COLO668 (cell line): ENCODE results near the gene DCAF7.

Source experiments
- DNase-seq: peaks from one replicate; lab custom pipeline; 2025; ENCODE audit not compliant: unreplicated experiment; lab: John Stamatoyannopoulos, UW

DCAF7 gene

GRCh38 chr17:63543822-63544420 is 6.4 kb upstream of the DCAF7 start:
- no peak for DNase-seq

- DNase-seq, result no peak
Measured at GRCh38 chr17:63544467-63545301, 5.6 kb upstream of the DCAF7 start.

GRCh38 chr17:63546308-63547082 is 3.8 kb upstream of the DCAF7 start:
- no peak for DNase-seq

GRCh38 chr17:63547083-63547523 is 3.2 kb upstream of the DCAF7 start:
- DNase-seq, result no peak

GRCh38 chr17:63549289-63549945 is 860 bp upstream of the DCAF7 start:
- DNase-seq, result peak; percentile 47

- DNase-seq, result peak; percentile 29
Measured at GRCh38 chr17:63550817-63551639, 751 bp downstream of the DCAF7 start.

- no peak for DNase-seq
Measured at GRCh38 chr17:63552211-63552610, 1.9 kb downstream of the DCAF7 start.

GRCh38 chr17:63555500-63556156 is 5.4 kb downstream of the DCAF7 start:
- DNase-seq, result no peak

GRCh38 chr17:63557416-63557815 is 7.1 kb downstream of the DCAF7 start:
- DNase-seq, result no peak

GRCh38 chr17:63558441-63558840 is 8.2 kb downstream of the DCAF7 start:
- no peak for DNase-seq

- no peak for DNase-seq
Measured at GRCh38 chr17:63561819-63562218, 11.5 kb downstream of the DCAF7 start.

- no peak for DNase-seq
Measured at GRCh38 chr17:63563339-63563738, 13.1 kb downstream of the DCAF7 start.

- DNase-seq, result no peak
Measured at GRCh38 chr17:63564562-63564961, 14.3 kb downstream of the DCAF7 start.

GRCh38 chr17:63567229-63567628 is 17.0 kb downstream of the DCAF7 start:
- no peak for DNase-seq

- no peak for DNase-seq
Measured at GRCh38 chr17:63568563-63568962, 18.3 kb downstream of the DCAF7 start.

- no peak for DNase-seq
Measured at GRCh38 chr17:63571632-63572310, 21.5 kb downstream of the DCAF7 start.

- no peak for DNase-seq
Measured at GRCh38 chr17:63573634-63574033, 23.4 kb downstream of the DCAF7 start.

GRCh38 chr17:63578027-63578768 is 27.9 kb downstream of the DCAF7 start:
- DNase-seq, result no peak

GRCh38 chr17:63578769-63579111 is 28.5 kb downstream of the DCAF7 start:
- peak; percentile 18 for DNase-seq
